Islet of Langerhans (tissue), 1 donor: ENCODE results near the gene SMOC1.

ENCODE experiments used
- FAIRE-seq: peaks from one replicate; lab custom pipeline; 2011; peaks lifted over from hg19 to GRCh38; lab: Jason Lieb, UNC

The SMOC1 gene

GRCh38 chr14:70011098-70011497 lies 131.9 kb downstream of the SMOC1 start:
- FAIRE-seq, result no peak

- no peak for FAIRE-seq
These were observed 132.5 kb downstream of the SMOC1 start for GRCh38 chr14:70011708-70012107.

GRCh38 chr14:70013271-70013873 lies 134.2 kb downstream of the SMOC1 start:
- FAIRE-seq, result no peak

GRCh38 chr14:70014406-70015095 lies 135.3 kb downstream of the SMOC1 start:
- no peak for FAIRE-seq

- FAIRE-seq, result no peak
These were observed 139.0 kb downstream of the SMOC1 start for GRCh38 chr14:70018230-70018629.

- FAIRE-seq, result no peak
These were observed 139.5 kb downstream of the SMOC1 start for GRCh38 chr14:70018713-70019211.

GRCh38 chr14:70019695-70020094 lies 140.5 kb downstream of the SMOC1 start:
- no peak for FAIRE-seq

GRCh38 chr14:70020352-70021170 lies 141.3 kb downstream of the SMOC1 start:
- no peak for FAIRE-seq

- no peak for FAIRE-seq
These were observed 142.5 kb downstream of the SMOC1 start for GRCh38 chr14:70021548-70022220.

GRCh38 chr14:70022771-70023445 lies 143.7 kb downstream of the SMOC1 start:
- FAIRE-seq, result no peak

- FAIRE-seq, result no peak
These were observed 144.7 kb downstream of the SMOC1 start for GRCh38 chr14:70023871-70024270.

- no peak for FAIRE-seq
These were observed 148.7 kb downstream of the SMOC1 start for GRCh38 chr14:70027785-70028428.

GRCh38 chr14:70029296-70030132 lies 150.3 kb downstream of the SMOC1 start:
- no peak for FAIRE-seq

- FAIRE-seq, result no peak
These were observed 152.8 kb downstream of the SMOC1 start for GRCh38 chr14:70032016-70032415.

GRCh38 chr14:70032447-70032846 lies 153.2 kb downstream of the SMOC1 start:
- no peak for FAIRE-seq

GRCh38 chr14:70033116-70033515 lies 153.9 kb downstream of the SMOC1 start:
- no peak for FAIRE-seq

GRCh38 chr14:70033561-70033960 lies 154.3 kb downstream of the SMOC1 start:
- no peak for FAIRE-seq

- FAIRE-seq, result no peak
These were observed 155.0 kb downstream of the SMOC1 start for GRCh38 chr14:70034257-70034656.

GRCh38 chr14:70036665-70037064 lies 157.4 kb downstream of the SMOC1 start:
- FAIRE-seq, result no peak

GRCh38 chr14:70043001-70043400 lies 163.8 kb downstream of the SMOC1 start:
- no peak for FAIRE-seq

GRCh38 chr14:70045310-70045709 lies 166.1 kb downstream of the SMOC1 start:
- FAIRE-seq, result no peak
